ENCODE data around the gene SAPCD2.

The SAPCD2 gene

DNA sequence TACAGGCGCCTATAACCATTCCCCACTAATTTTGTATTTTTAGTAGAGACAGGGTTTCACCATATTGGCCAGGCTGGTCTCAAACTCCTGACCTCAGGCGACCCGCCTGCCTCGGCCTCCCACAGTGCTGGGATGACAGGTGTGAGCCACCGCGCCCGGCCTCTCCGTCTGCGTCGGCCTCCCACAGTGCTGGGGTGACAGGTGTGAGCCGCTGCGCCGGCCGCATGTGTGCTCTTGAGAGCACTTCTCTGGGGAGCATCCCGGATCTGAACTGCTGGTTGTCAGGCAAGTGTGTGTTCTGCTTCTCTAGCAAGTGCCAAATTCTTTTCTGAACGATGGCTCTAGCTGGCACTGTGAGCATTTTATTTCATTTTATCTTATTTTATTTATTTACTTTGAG is 12.8 kb downstream of the SAPCD2 start:
- no peak overlapping the region for H3K27ac ChIP-seq (ENCODE audit: low read length)
- H2AFZ ChIP-seq (ENCODE audit: low read length) = no peak overlapping the region
- no peaks in the 10 kb centered on the region for H4K20me1 ChIP-seq (ENCODE audit: insufficient read depth, low read length)
- H3K4me2 ChIP-seq (ENCODE audit: low read depth, low read length) = no peak overlapping the region
- H3F3A ChIP-seq (ENCODE audit: insufficient read depth, low read length) = no peaks in the 10 kb centered on the region
- DNase-seq = no peak
- H3K4me3 ChIP-seq (ENCODE audit: low read length) = no peak overlapping the region
- no peaks in the 10 kb centered on the region for H3K36me3 ChIP-seq (replicated peaks; ENCODE audit: insufficient read depth, low read length)
- H3K79me2 ChIP-seq (ENCODE audit: low read length) = no peaks in the 10 kb centered on the region
- TF ChIP-seq EZH2phosphoT487 (IDR thresholded peaks at IDR 0.05; ENCODE audit: low read length) = no peak
- no peaks in the 10 kb centered on the region for H3K9me2 ChIP-seq (replicated peaks; ENCODE audit: insufficient read depth, low read length)
- peaks cover 54% of the 10 kb centered on the region for H3K27me3 ChIP-seq (replicated peaks; ENCODE audit: insufficient read depth, low read length)
- no peak overlapping the region for H3K9ac ChIP-seq (ENCODE audit: low read length)
- H3K4me1 ChIP-seq (ENCODE audit: low read length) = no peaks in the 10 kb centered on the region
- H3K9me3 ChIP-seq (replicated peaks; ENCODE audit: insufficient read depth, low read length) = no peaks in the 10 kb centered on the region

DNA sequence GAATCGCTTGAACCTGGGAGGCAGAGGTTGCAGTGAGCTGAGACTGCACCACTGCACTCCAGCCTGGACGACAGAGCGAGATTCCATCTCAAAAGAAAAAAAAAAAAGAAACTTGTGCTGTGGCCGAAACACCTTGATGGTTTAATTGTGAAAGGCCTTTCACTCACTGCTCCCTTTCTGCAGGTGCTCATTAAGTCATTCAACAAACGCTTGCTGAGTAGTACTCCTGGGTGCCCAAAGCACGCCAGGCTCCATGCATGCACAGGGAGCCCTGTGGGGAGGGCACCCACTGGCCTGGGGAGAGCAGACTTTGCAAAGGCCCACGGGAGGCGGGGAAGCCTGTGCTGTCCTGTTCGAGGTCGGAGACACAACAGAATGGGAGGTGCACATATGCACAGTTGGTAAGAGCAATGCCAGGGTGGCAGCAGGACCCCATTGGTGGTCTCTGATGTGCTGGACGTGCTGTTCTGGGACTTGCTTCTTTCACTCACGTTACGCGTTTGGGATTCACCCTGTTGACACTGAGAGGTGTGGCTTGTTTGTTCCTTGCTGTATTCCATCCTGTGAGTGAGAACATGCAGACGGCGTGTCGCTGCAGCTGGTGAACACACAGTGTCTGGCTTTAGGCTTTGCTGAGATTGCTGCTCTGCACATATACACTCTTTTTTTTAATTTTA is 13.5 kb downstream of the SAPCD2 start:
- Histone ChIP-seq H3K27ac (ENCODE audit: low read length) (no peak overlapping the region), H4K20me1 (ENCODE audit: insufficient read depth, low read length) (no peaks in the 10 kb centered on the region), H3K9me3 (replicated peaks; ENCODE audit: insufficient read depth, low read length) (no peaks in the 10 kb centered on the region), H3K9me2 (replicated peaks; ENCODE audit: insufficient read depth, low read length) (no peaks in the 10 kb centered on the region), H3K4me3 (ENCODE audit: low read length) (no peak overlapping the region), H3K9ac (ENCODE audit: low read length) (no peak overlapping the region), H3K79me2 (ENCODE audit: low read length) (no peaks in the 10 kb centered on the region), H3K4me1 (ENCODE audit: low read length) (no peaks in the 10 kb centered on the region), H3K27me3 (replicated peaks; ENCODE audit: insufficient read depth, low read length) (peaks cover 61% of the 10 kb centered on the region), H3K36me3 (replicated peaks; ENCODE audit: insufficient read depth, low read length) (no peaks in the 10 kb centered on the region), H3K4me2 (ENCODE audit: low read depth, low read length) (no peak overlapping the region), H2AFZ (ENCODE audit: low read length) (no peak overlapping the region), H3F3A (ENCODE audit: insufficient read depth, low read length) (no peaks in the 10 kb centered on the region)
- DNase-seq = no peak
- TF ChIP-seq, protein P1, sequence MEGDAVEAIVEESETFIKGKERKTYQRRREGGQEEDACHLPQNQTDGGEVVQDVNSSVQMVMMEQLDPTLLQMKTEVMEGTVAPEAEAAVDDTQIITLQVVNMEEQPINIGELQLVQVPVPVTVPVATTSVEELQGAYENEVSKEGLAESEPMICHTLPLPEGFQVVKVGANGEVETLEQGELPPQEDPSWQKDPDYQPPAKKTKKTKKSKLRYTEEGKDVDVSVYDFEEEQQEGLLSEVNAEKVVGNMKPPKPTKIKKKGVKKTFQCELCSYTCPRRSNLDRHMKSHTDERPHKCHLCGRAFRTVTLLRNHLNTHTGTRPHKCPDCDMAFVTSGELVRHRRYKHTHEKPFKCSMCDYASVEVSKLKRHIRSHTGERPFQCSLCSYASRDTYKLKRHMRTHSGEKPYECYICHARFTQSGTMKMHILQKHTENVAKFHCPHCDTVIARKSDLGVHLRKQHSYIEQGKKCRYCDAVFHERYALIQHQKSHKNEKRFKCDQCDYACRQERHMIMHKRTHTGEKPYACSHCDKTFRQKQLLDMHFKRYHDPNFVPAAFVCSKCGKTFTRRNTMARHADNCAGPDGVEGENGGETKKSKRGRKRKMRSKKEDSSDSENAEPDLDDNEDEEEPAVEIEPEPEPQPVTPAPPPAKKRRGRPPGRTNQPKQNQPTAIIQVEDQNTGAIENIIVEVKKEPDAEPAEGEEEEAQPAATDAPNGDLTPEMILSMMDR (IDR thresholded peaks at IDR 0.05; ENCODE audit: low read length) = no peak
- TF ChIP-seq EZH2phosphoT487 (IDR thresholded peaks at IDR 0.05; ENCODE audit: low read length) (no peak), EZH2 (optimal IDR thresholded peaks at IDR 0.05; ENCODE audit: low read depth, low read length) (no peak)

DNA sequence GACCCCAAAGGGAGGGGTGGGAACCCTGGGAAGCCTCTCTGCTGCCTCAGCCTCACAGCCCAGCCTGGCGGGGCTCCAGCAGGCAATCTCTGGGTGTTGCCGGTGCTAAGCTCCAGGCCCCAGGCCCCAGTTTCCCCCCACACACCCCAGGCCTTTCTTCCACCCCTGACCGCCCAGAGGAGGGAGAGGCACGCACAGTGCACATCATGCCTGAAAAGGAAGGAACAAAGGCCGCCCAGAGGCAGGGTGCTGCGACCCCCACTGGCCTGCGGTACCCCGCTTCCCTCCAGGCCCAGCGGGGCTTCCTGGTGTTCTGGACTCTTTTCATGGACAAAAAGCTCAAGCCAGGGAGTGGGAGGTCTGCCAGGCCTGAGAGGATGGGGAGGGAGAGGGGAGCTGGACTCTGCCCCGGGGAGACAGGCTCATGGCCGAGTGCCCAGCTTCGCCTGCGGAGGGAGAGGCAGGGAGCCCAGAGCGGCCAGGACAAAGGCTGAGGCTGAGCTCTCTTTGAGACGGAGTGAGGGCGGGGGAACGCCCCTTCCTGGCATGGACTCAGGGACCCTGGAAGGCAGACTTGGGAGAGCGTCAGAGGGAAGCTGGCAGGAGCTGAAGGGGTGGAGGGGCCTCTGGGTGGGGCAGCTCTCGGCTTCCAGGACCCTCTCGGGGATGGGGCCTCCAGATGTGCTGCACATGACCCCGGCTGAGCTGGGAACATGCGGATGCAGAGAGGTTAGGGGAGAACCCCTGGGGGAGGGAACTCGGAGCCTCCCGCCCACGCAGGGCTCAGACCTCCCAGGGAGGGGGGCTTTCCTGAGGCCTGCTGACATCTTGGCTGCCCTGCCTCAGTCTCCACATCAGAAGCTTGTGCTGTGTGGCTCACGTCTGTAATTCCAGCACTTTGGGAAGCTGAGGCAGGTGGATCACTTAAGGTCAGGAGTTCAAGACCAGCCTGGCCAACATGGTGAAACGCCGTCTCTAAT is 14.7 kb downstream of the SAPCD2 start:
- TF ChIP-seq EZH2phosphoT487 (IDR thresholded peaks at IDR 0.05; ENCODE audit: low read length) (no peak), EZH2 (optimal IDR thresholded peaks at IDR 0.05; ENCODE audit: low read depth, low read length) (no peak)
- TF ChIP-seq, protein P1 (IDR thresholded peaks at IDR 0.05; ENCODE audit: low read length) = no peak
- peaks cover 71% of the 10 kb centered on the region for H3K27me3 ChIP-seq (replicated peaks; ENCODE audit: insufficient read depth, low read length)
- H3K79me2 ChIP-seq (ENCODE audit: low read length) = no peaks in the 10 kb centered on the region
- H3K4me1 ChIP-seq (ENCODE audit: low read length) = no peaks in the 10 kb centered on the region
- no peak for DNase-seq
- H3K9me3 ChIP-seq (replicated peaks; ENCODE audit: insufficient read depth, low read length) = no peaks in the 10 kb centered on the region
- no peaks in the 10 kb centered on the region for H3F3A ChIP-seq (ENCODE audit: insufficient read depth, low read length)
- H3K9ac ChIP-seq (ENCODE audit: low read length) = no peak overlapping the region
- no peak overlapping the region for H3K4me3 ChIP-seq (ENCODE audit: low read length)
- no peak overlapping the region for H3K27ac ChIP-seq (ENCODE audit: low read length)
- no peak overlapping the region for H3K4me2 ChIP-seq (ENCODE audit: low read depth, low read length)
- no peaks in the 10 kb centered on the region for H3K36me3 ChIP-seq (replicated peaks; ENCODE audit: insufficient read depth, low read length)
- no peak overlapping the region for H2AFZ ChIP-seq (ENCODE audit: low read length)
- no peaks in the 10 kb centered on the region for H4K20me1 ChIP-seq (ENCODE audit: insufficient read depth, low read length)
- H3K9me2 ChIP-seq (replicated peaks; ENCODE audit: insufficient read depth, low read length) = no peaks in the 10 kb centered on the region

Measured in MM.1S (cell line).